ENCODE data around the gene UBE2E2.

UBE2E2 gene

DNA sequence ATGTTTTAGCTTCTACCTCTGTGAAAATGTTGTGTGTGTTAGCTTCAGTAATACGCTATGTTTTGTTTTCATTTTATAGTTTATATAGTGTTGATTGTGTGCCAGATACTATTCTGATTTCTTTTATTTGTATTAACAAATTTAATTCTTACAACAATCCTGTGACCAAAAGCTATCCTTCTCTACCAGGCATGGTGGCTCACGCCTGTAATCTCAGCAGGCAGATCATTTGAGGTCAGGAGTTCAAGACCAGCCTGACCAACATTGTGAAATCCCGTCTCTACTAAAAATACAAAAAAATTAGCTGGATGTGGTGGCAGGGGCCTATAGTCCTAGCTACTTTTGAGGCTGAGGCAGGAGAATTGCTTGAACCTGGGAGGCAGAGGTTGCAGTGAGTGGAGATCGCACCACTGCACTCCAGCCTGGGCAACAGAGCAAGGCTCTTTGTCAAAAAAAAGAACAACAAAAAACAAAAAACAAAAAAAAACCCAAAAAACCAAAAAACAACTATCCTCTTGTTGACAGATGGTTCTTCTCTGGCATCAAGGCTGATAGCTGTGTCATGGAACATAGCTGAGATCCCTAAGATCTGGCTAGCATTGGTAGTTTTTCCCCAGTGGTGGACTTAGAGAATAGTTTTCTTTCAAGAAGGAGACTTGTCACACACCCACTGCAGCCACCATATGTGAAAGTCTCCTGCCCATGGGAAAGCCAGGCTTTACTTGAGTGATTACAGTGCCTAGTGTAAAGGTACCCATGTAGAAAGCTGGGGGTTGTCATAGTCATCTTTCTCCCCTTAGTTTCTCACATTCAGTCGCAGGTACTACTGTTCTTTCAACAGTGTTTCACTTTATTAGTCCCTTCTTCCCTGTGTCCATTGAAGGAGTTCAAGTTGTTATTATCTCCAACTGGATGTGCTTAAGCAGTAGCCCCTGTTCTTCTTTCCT lies 116.5 kb downstream of the UBE2E2 start:
- H3K27ac ChIP-seq (ENCODE audit: extremely low read depth, low read depth, low read length), result no peak overlapping the region
- ChIA-PET CTCF (interaction anchor here (0.5 kb wide), 1 partner anchor 10 kb away, joined by 4 read pairs; no protein-coding TSS in a partner anchor), POLR2A (no interaction called here)

DNA sequence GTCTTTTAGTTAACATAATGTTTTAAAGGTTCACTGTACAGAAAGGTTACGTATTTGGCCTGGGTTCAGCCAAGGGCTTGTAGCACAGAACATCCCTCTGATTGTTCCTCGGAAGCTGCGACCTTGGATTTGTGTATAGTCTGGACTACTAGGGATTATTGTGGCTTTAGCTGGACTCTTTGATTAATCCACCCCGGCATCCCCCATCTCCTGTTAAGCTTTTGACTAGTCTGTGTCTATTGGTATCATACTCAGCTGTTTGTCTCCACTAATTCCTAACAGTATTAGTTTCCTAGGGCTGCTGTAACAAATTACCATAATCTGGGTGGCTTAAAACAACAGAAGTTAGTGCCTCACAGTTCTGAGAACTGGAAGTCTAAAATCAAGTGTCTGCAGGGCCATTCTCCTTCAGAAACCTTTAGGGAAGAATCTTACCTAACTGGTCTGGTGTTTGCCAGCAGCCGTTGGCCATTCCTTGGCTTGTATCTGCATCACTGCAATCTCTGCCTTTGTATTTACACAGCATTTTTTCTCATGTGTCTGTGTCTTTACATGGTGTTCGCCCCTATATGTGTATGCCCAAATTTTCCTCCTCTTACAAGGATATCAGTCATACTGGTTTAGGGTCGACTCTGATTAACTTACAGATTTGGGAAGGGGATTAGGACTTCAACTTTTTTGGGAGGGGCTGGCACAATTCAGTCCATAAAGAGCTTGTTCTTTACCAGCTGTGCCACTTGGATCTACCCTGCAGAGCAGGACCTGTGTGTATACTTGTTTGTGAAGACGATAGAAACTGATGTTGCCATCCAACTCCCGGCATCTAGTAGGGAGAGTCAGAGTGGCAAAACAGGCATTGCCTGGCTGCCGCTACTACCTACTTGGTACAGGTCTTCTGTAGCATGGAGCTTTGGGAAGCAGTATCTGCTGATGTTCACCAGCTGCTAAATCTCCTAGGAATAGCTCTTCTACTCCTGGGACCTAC lies 117.8 kb downstream of the UBE2E2 start:
- CTCF ChIA-PET, result interaction anchor here (0.5 kb wide), 1 partner anchor 11 kb away, joined by 4 read pairs; no protein-coding TSS in a partner anchor

More for the DNA sequence above, 116.5 kb downstream of the UBE2E2 start:
- H3K4me1 ChIP-seq (ENCODE audit: control insufficient read depth, insufficient read depth, low read length), result peaks cover 3% of the 10 kb centered on the region
- no peaks in the 10 kb centered on the region for H3K36me3 ChIP-seq (ENCODE audit: control insufficient read depth in 2 of 2, insufficient read depth in 1 of 2, low read length in 2 of 2)
- no peaks in the 10 kb centered on the region for H3K9me3 ChIP-seq (ENCODE audit: control insufficient read depth, insufficient read depth, low read depth, low read length)
- TF ChIP-seq ZNF239 (tag by site-specific recombination; IDR thresholded peaks at IDR 0.05) (no peak), ZNF501 (tag by site-specific recombination; IDR thresholded peaks at IDR 0.05) (no peak), ZNF426 (tag by site-specific recombination; IDR thresholded peaks at IDR 0.05) (no peak), ZNF677 (tag by site-specific recombination; IDR thresholded peaks at IDR 0.05) (no peak), ZNF596 (tag by site-specific recombination; IDR thresholded peaks at IDR 0.05) (no peak), ZNF324 (tag by site-specific recombination; IDR thresholded peaks at IDR 0.05) (no peak), MZF1 (tag by site-specific recombination; IDR thresholded peaks at IDR 0.05; ENCODE audit: borderline replicate concordance) (no peak), ZNF747 (tag by site-specific recombination; IDR thresholded peaks at IDR 0.05) (no peak), ZNF707 (tag by site-specific recombination; IDR thresholded peaks at IDR 0.05) (no peak), ZNF214 (tag by site-specific recombination; IDR thresholded peaks at IDR 0.05; ENCODE audit: borderline replicate concordance) (no peak), BCL11B (tag by site-specific recombination; IDR thresholded peaks at IDR 0.05; ENCODE audit: low read depth) (no peak), ZNF157 (tag by site-specific recombination; IDR thresholded peaks at IDR 0.05) (no peak), GLIS2 (tag by site-specific recombination; IDR thresholded peaks at IDR 0.05) (no peak), ZNF48 (tag by site-specific recombination; IDR thresholded peaks at IDR 0.05) (no peak), ZNF76 (tag by site-specific recombination; IDR thresholded peaks at IDR 0.05; ENCODE audit: borderline replicate concordance, low read depth) (no peak), KLF9 (tag by site-specific recombination; IDR thresholded peaks at IDR 0.05; ENCODE audit: low read depth) (no peak), ZNF555 (tag by site-specific recombination; conservative IDR thresholded peaks at IDR 0.05) (no peak)
- TF ChIP-seq, protein P1, sequence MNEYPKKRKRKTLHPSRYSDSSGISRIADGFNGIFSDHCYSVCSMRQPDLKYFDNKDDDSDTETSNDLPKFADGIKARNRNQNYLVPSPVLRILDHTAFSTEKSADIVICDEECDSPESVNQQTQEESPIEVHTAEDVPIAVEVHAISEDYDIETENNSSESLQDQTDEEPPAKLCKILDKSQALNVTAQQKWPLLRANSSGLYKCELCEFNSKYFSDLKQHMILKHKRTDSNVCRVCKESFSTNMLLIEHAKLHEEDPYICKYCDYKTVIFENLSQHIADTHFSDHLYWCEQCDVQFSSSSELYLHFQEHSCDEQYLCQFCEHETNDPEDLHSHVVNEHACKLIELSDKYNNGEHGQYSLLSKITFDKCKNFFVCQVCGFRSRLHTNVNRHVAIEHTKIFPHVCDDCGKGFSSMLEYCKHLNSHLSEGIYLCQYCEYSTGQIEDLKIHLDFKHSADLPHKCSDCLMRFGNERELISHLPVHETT (tag by site-specific recombination; IDR thresholded peaks at IDR 0.05), result no peak
- no peak overlapping the region for H3K4me3 ChIP-seq (ENCODE audit: low read depth, low read length)

More for the DNA sequence above, 117.8 kb downstream of the UBE2E2 start:
- Histone ChIP-seq H3K4me3 (ENCODE audit: low read depth, low read length) (no peak overlapping the region), H3K4me1 (ENCODE audit: control insufficient read depth, insufficient read depth, low read length) (peaks cover 4% of the 10 kb centered on the region), H3K9me3 (ENCODE audit: control insufficient read depth, insufficient read depth, low read depth, low read length) (no peaks in the 10 kb centered on the region), H3K27ac (ENCODE audit: extremely low read depth, low read depth, low read length) (no peak overlapping the region), H3K36me3 (ENCODE audit: control insufficient read depth in 2 of 2, insufficient read depth in 1 of 2, low read length in 2 of 2) (no peaks in the 10 kb centered on the region)
- POLR2A ChIA-PET, result no interaction called here
- TF ChIP-seq ZNF311 (tag by site-specific recombination; IDR thresholded peaks at IDR 0.05; ENCODE audit: borderline replicate concordance) (no peak), ZNF596 (tag by site-specific recombination; IDR thresholded peaks at IDR 0.05) (no peak), BCL11A (tag by site-specific recombination; IDR thresholded peaks at IDR 0.05; ENCODE audit: low read depth) (no peak)
- TF ChIP-seq, protein P2, sequence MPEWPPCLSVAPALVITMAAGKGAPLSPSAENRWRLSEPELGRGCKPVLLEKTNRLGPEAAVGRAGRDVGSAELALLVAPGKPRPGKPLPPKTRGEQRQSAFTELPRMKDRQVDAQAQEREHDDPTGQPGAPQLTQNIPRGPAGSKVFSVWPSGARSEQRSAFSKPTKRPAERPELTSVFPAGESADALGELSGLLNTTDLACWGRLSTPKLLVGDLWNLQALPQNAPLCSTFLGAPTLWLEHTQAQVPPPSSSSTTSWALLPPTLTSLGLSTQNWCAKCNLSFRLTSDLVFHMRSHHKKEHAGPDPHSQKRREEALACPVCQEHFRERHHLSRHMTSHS (tag by site-specific recombination; IDR thresholded peaks at IDR 0.05), result no peak
- TF ChIP-seq, protein P3, sequence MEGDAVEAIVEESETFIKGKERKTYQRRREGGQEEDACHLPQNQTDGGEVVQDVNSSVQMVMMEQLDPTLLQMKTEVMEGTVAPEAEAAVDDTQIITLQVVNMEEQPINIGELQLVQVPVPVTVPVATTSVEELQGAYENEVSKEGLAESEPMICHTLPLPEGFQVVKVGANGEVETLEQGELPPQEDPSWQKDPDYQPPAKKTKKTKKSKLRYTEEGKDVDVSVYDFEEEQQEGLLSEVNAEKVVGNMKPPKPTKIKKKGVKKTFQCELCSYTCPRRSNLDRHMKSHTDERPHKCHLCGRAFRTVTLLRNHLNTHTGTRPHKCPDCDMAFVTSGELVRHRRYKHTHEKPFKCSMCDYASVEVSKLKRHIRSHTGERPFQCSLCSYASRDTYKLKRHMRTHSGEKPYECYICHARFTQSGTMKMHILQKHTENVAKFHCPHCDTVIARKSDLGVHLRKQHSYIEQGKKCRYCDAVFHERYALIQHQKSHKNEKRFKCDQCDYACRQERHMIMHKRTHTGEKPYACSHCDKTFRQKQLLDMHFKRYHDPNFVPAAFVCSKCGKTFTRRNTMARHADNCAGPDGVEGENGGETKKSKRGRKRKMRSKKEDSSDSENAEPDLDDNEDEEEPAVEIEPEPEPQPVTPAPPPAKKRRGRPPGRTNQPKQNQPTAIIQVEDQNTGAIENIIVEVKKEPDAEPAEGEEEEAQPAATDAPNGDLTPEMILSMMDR (tag by site-specific recombination; IDR thresholded peaks at IDR 0.05), result no peak
- TF ChIP-seq, protein P4, sequence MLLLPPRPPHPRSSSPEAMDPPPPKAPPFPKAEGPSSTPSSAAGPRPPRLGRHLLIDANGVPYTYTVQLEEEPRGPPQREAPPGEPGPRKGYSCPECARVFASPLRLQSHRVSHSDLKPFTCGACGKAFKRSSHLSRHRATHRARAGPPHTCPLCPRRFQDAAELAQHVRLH (tag by site-specific recombination; IDR thresholded peaks at IDR 0.05), result no peak

Measured in HEK293 (cell line).